Measurements from ENCODE around the gene GRIN2A.

DNA sequence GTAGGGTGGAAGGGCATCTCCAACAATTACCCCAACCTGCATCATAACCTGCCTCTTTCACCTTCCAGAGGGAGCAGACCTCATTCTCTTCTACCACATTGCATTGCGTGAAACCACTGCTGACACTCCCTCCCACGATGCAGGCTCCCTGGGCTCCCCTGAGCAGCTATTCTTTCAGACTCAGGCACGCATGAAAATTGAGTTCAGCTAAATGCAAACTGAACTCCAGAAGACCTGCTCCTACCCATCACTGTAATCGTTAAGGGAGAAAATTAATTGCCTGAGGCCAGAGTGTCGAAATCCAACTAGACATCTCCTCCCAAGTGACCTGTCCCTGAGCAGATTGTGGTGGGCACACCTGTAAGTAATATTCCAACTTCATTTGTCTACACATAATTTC lies 186.0 kb downstream of the GRIN2A start:
- TF ChIP-seq, protein P1, sequence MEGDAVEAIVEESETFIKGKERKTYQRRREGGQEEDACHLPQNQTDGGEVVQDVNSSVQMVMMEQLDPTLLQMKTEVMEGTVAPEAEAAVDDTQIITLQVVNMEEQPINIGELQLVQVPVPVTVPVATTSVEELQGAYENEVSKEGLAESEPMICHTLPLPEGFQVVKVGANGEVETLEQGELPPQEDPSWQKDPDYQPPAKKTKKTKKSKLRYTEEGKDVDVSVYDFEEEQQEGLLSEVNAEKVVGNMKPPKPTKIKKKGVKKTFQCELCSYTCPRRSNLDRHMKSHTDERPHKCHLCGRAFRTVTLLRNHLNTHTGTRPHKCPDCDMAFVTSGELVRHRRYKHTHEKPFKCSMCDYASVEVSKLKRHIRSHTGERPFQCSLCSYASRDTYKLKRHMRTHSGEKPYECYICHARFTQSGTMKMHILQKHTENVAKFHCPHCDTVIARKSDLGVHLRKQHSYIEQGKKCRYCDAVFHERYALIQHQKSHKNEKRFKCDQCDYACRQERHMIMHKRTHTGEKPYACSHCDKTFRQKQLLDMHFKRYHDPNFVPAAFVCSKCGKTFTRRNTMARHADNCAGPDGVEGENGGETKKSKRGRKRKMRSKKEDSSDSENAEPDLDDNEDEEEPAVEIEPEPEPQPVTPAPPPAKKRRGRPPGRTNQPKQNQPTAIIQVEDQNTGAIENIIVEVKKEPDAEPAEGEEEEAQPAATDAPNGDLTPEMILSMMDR (IDR thresholded peaks at IDR 0.05): no peak
- TF ChIP-seq POLR2A (IDR thresholded peaks at IDR 0.05): no peak
- no peak for TF ChIP-seq POLR2AphosphoS5 (IDR thresholded peaks at IDR 0.05)
- TF ChIP-seq EP300 (IDR thresholded peaks at IDR 0.05): no peak
